ENCODE measurements around the gene ADAMTS15. TPM values are rescaled to one million over a fixed set of nuclear protein-coding genes. Genes with fewer than 3 reads are reported as not detected.

ADAMTS15 gene
- total and polyA plus RNA-seq, 12 donors = 0.68 to 3.7 (median 2.2) TPM

DNA sequence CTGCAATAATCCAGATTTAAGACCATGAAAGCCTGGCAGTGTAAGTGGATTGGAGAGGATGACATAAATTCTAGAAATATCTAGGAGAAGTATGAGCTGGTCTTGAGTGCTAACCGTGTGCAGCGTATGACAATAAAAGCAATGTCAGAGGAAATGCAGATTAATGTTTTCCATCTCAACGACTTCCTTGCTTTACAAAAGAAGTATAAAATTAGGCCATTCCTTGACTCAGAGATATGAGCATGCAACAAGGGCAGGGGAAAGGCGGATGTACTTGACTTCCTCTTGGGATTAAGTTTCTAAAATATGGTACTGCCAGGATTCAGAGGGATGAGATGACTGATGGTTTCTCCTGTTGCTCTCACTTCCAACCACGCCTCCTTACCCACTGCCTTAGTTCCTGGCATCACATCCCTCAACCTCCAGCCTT lies 32.3 kb downstream of the ADAMTS15 start:
- no peak for TF ChIP-seq POLR2A (IDR thresholded peaks at IDR 0.05)
- TF ChIP-seq, protein P1, sequence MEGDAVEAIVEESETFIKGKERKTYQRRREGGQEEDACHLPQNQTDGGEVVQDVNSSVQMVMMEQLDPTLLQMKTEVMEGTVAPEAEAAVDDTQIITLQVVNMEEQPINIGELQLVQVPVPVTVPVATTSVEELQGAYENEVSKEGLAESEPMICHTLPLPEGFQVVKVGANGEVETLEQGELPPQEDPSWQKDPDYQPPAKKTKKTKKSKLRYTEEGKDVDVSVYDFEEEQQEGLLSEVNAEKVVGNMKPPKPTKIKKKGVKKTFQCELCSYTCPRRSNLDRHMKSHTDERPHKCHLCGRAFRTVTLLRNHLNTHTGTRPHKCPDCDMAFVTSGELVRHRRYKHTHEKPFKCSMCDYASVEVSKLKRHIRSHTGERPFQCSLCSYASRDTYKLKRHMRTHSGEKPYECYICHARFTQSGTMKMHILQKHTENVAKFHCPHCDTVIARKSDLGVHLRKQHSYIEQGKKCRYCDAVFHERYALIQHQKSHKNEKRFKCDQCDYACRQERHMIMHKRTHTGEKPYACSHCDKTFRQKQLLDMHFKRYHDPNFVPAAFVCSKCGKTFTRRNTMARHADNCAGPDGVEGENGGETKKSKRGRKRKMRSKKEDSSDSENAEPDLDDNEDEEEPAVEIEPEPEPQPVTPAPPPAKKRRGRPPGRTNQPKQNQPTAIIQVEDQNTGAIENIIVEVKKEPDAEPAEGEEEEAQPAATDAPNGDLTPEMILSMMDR (IDR thresholded peaks at IDR 0.05) = no peak
- intact Hi-C loops (cut with DNase I) = no loop called here
- Histone ChIP-seq H3K27me3 (no peaks in the 10 kb centered on the region), H3K9me3 (replicated peaks in 1 of 3) (no peaks in the 10 kb centered on the region), H3K4me3 (no peak overlapping the region), H3K4me1 (replicated peaks in 1 of 2) (peaks cover 10 to 18% of the 10 kb centered on the region in 2 donors), H3K36me3 (replicated peaks in 1 of 2) (no peaks in the 10 kb centered on the region), H3K27ac (no peak overlapping the region)
- WGBS, 4 donors = 58 to 65% (median 65%) methylated on average over 5 of the region's 5 CpGs
- DNase-seq = no peak

DNA sequence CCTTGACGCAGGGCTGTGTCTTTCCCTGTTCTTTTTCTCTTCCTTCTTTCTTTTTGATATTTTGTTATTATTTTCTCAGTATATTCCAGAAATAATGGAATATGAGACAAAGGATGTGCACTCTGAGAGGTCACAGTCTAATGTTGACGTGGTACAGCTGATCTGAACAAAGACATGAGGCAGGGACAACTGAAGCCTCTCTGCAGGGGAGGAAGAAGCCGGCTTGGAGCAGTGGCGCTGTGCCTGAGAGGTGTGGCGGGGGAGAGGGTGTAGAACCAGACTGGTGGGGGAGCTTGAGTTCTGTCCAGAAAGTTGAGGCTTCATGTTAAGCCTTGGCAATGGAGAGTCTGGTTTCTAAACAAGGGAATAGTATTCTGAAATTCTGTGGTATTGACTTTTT lies 34.7 kb downstream of the ADAMTS15 start:
- intact Hi-C loops (cut with DNase I) = no loop called here
- DNase-seq = no peak
- TF ChIP-seq, protein P1 (IDR thresholded peaks at IDR 0.05) = no peak
- TF ChIP-seq POLR2A (IDR thresholded peaks at IDR 0.05) = no peak
- no peaks in the 10 kb centered on the region for H3K27me3 ChIP-seq
- H3K27ac ChIP-seq = peak overlapping the region in 1 of 5 donors; percentile 40
- 72 to 86% (median 83%) methylated on average over 5 of the region's 5 CpGs for WGBS, 4 donors
- peaks cover 5 to 10% of the 10 kb centered on the region in 2 donors for H3K4me1 ChIP-seq (replicated peaks in 1 of 2)
- no peaks in the 10 kb centered on the region for H3K36me3 ChIP-seq (replicated peaks in 1 of 2)
- no peaks in the 10 kb centered on the region for H3K9me3 ChIP-seq (replicated peaks in 1 of 3)
- no peak overlapping the region for H3K4me3 ChIP-seq

DNA sequence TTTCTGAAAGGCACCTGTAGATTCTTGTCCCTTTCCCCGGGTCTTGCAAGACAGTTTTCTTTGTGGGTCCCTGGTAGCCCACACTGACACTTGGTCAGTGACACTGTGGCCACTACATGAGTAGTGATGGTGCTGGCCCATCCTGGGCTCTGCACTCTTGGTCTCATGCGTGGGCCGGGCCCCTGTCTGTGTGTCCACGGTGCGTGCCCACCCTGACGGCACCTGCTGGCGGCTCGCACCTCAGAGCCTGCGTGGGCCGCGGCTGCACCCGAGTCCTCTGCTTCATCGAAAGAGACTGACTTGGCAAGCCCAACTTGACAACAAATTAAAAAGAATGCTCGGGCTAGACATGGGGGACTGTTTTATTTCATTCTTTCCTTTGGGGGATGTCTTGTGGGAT lies 37.5 kb downstream of the ADAMTS15 start:
- Histone ChIP-seq H3K27me3 (no peaks in the 10 kb centered on the region), H3K4me1 (replicated peaks in 1 of 2) (no peaks in the 10 kb centered on the region), H3K9me3 (replicated peaks in 1 of 3) (no peaks in the 10 kb centered on the region), H3K27ac (no peak overlapping the region), H3K36me3 (replicated peaks in 1 of 2) (no peaks in the 10 kb centered on the region), H3K4me3 (no peak overlapping the region)
- intact Hi-C loops (cut with DNase I) = no loop called here
- TF ChIP-seq, protein P1 (IDR thresholded peaks at IDR 0.05) = no peak
- no peak for TF ChIP-seq POLR2A (IDR thresholded peaks at IDR 0.05)
- DNase-seq = no peak
- 94 to 98% (median 96%) methylated on average over 6 to 14 of the region's 14 CpGs for WGBS, 4 donors

DNA sequence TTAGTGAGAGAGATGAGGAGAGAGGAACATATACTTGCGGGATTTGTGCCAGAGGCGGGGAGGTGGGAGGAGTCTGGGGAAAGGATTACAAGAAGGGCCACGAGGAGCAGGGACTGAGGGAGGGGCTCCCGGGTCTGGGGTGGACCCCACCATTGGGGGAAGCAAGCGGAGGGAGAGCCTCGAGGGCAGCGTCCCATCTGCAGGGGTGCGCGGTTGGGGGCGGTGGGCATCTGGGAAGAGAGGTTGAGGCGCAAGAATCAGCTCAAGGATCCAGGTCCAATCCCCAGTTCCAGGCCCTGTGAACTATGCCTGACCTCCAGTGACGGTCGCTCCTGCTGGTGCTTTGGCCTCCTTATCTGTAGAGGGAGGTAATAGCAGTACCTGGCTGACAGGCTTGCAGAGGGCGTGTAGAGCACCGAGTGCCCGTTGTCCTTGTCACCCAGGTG lies 38.0 kb downstream of the ADAMTS15 start:
- Histone ChIP-seq H3K27me3 (no peaks in the 10 kb centered on the region), H3K4me1 (replicated peaks in 1 of 2) (no peaks in the 10 kb centered on the region), H3K27ac (no peak overlapping the region), H3K9me3 (replicated peaks in 1 of 3) (no peaks in the 10 kb centered on the region), H3K36me3 (replicated peaks in 1 of 2) (no peaks in the 10 kb centered on the region), H3K4me3 (no peak overlapping the region)
- WGBS, 4 donors = 82 to 92% (median 87%) methylated on average over 16 of the region's 16 CpGs
- no peak for TF ChIP-seq POLR2A (IDR thresholded peaks at IDR 0.05)
- TF ChIP-seq, protein P1 (IDR thresholded peaks at IDR 0.05) = no peak
- intact Hi-C loops (cut with DNase I) = no loop called here
- DNase-seq = no peak
